Esophagus squamous epithelium (tissue), 5 donors: Measurements from ENCODE around the gene OGG1. TPM values are rescaled to one million over a fixed set of nuclear protein-coding genes. Genes with fewer than 3 reads are reported as not detected.

ENCODE experiments used
- DNase-seq: peaks from one replicate; lab custom pipeline; 2025; lab: John Stamatoyannopoulos, UW
- H3K27ac ChIP-seq, 4 donors: fragments of 200-600 bp; sonication (generic); one replicate each; pipeline ENCODE4 v1.5.1; 2016 to 2019; ENCODE audit warnings: mild to moderate bottlenecking in 1 of 4
- H3K27me3 ChIP-seq, 4 donors: fragments of 200-600 bp; sonication (generic); 1 replicate in 3 of 4; 2 replicates in 1 of 4; pipeline versions ENCODE4 v1.5.1 to v1.6.0; 2017 to 2021; ENCODE audit warnings: antibody characterized with exemption in 1 of 4
- H3K36me3 ChIP-seq, 3 donors: fragments of 200-600 bp; sonication (generic); one replicate each; pipeline ENCODE4 v1.5.1; 2016 to 2019
- H3K4me1 ChIP-seq, 3 donors: fragments of 200-600 bp; sonication (generic); one replicate each; pipeline ENCODE4 v1.5.1; 2017 to 2019
- H3K4me3 ChIP-seq, 4 donors: fragments of 200-600 bp; sonication (generic); 1 replicate in 3 of 4; 2 replicates in 1 of 4; pipeline ENCODE4 v1.5.1; 2016 to 2019; ENCODE audit warnings: mild to moderate bottlenecking in 2 of 4, moderate library complexity in 1 of 4
- H3K9me3 ChIP-seq, 3 donors: fragments of 200-600 bp; sonication (generic); one replicate each; pipeline ENCODE4 v1.5.1; 2016 to 2019
- POLR2A ChIP-seq, 4 donors: fragments of 450-650 bp; IDR thresholded peaks; one replicate each; pipeline ENCODE4 v1.6.1; 2017; ENCODE audit warnings: antibody characterized with exemption in 4 of 4, mild to moderate bottlenecking in 4 of 4, moderate library complexity in 3 of 4
- WGBS, 2 donors: methylation state at CpG; one replicate each; pipeline ENCODE4 v1.1.5; 2018; 5-methylcytosine and 5-hydroxymethylcytosine counted together
- intact Hi-C: fragments of 100-400 bp; cut with DNase I; formaldehyde crosslinking; loops from one replicate; pipeline ENCODE4 v1.15.0; 2022
- total RNA-seq, 4 donors: library from RNA; depleted of rRNA; stranded (reverse); fragments of >200 nt; gene quantifications; one replicate each; pipeline ENCODE4 v1.1.0, GENCODE V29; 2016
- TF ChIP-seq, protein P1 (sequence below), 6 experiments: fragments of 450-650 bp in 4 of 6; fragments of 200-600 bp in 2 of 6; sonication (generic) in 2 of 6; IDR thresholded peaks; one replicate each; pipeline ENCODE4 v1.5.1; 2016 to 2019; ENCODE audit warnings: antibody characterized with exemption in 6 of 6, mild to moderate bottlenecking in 4 of 6, moderate library complexity in 4 of 6
- donor health status: DM: yes; HTN: yes; CAD: no.

Gene OGG1
- total RNA-seq, 4 donors from 2014 or later: 9.5 to 20.6 (median 10.5) TPM

DNA sequence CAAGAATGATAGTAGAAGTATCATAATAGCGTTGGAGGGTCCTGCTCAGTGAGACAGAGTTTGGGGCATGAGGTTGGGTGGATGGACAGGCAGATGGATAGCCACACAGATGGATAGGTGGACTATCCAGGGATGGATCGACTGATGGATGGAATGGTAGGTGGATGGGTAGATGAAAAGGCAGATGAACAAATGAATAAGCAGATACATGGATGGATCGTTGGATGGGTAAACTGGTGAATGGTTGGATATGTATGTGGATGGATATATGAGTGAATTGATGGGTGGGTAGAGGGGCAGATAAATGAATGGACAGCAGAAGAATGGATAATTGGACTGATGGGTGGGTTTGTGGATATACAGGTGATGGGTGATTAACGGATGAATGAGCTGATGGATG lies 36.6 kb upstream of the OGG1 start:
- H3K36me3 ChIP-seq: no peaks in the 10 kb centered on the region
- no peak overlapping the region for H3K4me3 ChIP-seq
- no peaks in the 10 kb centered on the region for H3K27me3 ChIP-seq
- no peaks in the 10 kb centered on the region for H3K9me3 ChIP-seq
- no peak overlapping the region for H3K27ac ChIP-seq
- TF ChIP-seq, protein P1, sequence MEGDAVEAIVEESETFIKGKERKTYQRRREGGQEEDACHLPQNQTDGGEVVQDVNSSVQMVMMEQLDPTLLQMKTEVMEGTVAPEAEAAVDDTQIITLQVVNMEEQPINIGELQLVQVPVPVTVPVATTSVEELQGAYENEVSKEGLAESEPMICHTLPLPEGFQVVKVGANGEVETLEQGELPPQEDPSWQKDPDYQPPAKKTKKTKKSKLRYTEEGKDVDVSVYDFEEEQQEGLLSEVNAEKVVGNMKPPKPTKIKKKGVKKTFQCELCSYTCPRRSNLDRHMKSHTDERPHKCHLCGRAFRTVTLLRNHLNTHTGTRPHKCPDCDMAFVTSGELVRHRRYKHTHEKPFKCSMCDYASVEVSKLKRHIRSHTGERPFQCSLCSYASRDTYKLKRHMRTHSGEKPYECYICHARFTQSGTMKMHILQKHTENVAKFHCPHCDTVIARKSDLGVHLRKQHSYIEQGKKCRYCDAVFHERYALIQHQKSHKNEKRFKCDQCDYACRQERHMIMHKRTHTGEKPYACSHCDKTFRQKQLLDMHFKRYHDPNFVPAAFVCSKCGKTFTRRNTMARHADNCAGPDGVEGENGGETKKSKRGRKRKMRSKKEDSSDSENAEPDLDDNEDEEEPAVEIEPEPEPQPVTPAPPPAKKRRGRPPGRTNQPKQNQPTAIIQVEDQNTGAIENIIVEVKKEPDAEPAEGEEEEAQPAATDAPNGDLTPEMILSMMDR (IDR thresholded peaks at IDR 0.05): no peak
- TF ChIP-seq POLR2A (IDR thresholded peaks at IDR 0.05): no peak
- peaks cover 0 to 14% (median 3%) of the 10 kb centered on the region in 3 donors for H3K4me1 ChIP-seq
- WGBS, 2 donors: 78 to 80% methylated on average over 4 of the region's 4 CpGs
- intact Hi-C loops: no loop called here
- DNase-seq: no peak

GRCh38 chr3:9715136-9715535 lies 34.6 kb upstream of the OGG1 start:
- no peak for DNase-seq
- peak overlapping the region in 1 of 4 donors; percentile 44 for H3K27ac ChIP-seq
- TF ChIP-seq, protein P1 (IDR thresholded peaks at IDR 0.05): no peak
- TF ChIP-seq POLR2A (IDR thresholded peaks at IDR 0.05): no peak

DNA sequence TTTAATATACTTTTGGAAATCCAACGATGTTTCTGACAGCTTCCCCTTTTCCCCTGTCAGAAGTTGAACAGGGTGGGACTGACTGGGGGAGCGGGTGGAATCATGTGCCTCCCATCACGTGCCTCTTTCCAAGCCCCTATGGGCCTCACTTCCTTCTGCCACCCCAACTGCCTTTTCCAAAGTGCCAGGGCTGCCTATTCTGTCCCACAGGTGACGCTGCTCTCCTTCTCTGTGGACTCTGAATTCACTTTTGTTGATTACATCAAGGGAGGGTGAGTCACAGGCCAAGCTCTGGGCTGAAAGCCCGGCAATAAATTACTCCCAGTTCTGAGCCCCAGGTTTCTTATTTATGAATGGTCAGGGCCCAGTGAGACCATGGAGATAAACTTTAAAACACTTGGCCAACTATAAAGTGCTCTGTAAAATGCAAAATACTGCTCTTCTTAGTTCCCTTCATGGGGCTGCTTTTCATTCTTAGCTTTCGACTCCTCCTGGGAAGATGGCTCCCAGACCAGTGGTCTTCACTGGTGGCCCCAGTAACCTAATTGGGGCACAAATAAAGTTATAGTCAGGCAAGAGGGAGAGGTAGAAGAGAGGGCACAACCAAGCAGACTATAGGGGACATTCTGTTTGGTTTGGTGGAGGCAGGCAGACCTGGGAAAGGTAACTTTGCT lies 33.9 kb upstream of the OGG1 start:
- H3K4me1 ChIP-seq: peaks cover 0 to 14% (median 3%) of the 10 kb centered on the region in 3 donors
- intact Hi-C loops: no loop called here
- DNase-seq: no peak
- no peaks in the 10 kb centered on the region for H3K9me3 ChIP-seq
- TF ChIP-seq, protein P1 (IDR thresholded peaks at IDR 0.05): peak; percentile 32 to 85 (median 68)
- TF ChIP-seq POLR2A (IDR thresholded peaks at IDR 0.05): no peak
- no peaks in the 10 kb centered on the region for H3K36me3 ChIP-seq
- WGBS, 2 donors: 15 to 34% methylated on average over 5 of the region's 6 CpGs
- peak overlapping the region in 2 of 4 donors; percentile 44 to 71 for H3K27ac ChIP-seq
- no peak overlapping the region for H3K4me3 ChIP-seq
- H3K27me3 ChIP-seq: no peaks in the 10 kb centered on the region

More at GRCh38 chr3:9715136-9715535, 34.6 kb upstream of the OGG1 start:
- Histone ChIP-seq H3K36me3 (no peaks in the 10 kb centered on the region), H3K4me3 (no peak overlapping the region), H3K9me3 (no peaks in the 10 kb centered on the region), H3K27me3 (no peaks in the 10 kb centered on the region), H3K4me1 (peaks cover 0 to 14% (median 3%) of the 10 kb centered on the region in 3 donors)
- intact Hi-C loops: no loop called here
- 23 to 27% methylated on average over 4 of the region's 4 CpGs for WGBS, 2 donors

- no peak overlapping the region for H3K4me3 ChIP-seq
- H3K27ac ChIP-seq: no peak overlapping the region
- no peaks in the 10 kb centered on the region for H3K27me3 ChIP-seq
- H3K36me3 ChIP-seq: no peaks in the 10 kb centered on the region
- H3K4me1 ChIP-seq: peaks cover 0 to 14% (median 3%) of the 10 kb centered on the region in 3 donors
- intact Hi-C loops: no loop called here
- no peak for DNase-seq
- H3K9me3 ChIP-seq: no peaks in the 10 kb centered on the region
- no peak for TF ChIP-seq POLR2A (IDR thresholded peaks at IDR 0.05)
- TF ChIP-seq, protein P1 (IDR thresholded peaks at IDR 0.05): no peak
- WGBS, 2 donors: 71 to 74% methylated on average over 5 of the region's 5 CpGs
Observed at GRCh38 chr3:9716801-9717555, 32.8 kb upstream of the OGG1 start.

- peaks cover 0 to 14% (median 3%) of the 10 kb centered on the region in 3 donors for H3K4me1 ChIP-seq
- no peak overlapping the region for H3K27ac ChIP-seq
- no peak overlapping the region for H3K4me3 ChIP-seq
- TF ChIP-seq, protein P1 (IDR thresholded peaks at IDR 0.05): no peak
- no peak for TF ChIP-seq POLR2A (IDR thresholded peaks at IDR 0.05)
- no peak for DNase-seq
- 80 to 84% methylated on average over 1 of the region's 1 CpG for WGBS, 2 donors
- H3K36me3 ChIP-seq: no peaks in the 10 kb centered on the region
- no peaks in the 10 kb centered on the region for H3K27me3 ChIP-seq
- intact Hi-C loops: no loop called here
- no peaks in the 10 kb centered on the region for H3K9me3 ChIP-seq
Observed at GRCh38 chr3:9717563-9717962, 32.2 kb upstream of the OGG1 start.
